CD8-positive, alpha-beta memory T cell (primary cell): ENCODE measurements around the gene NYAP1. TPM values are rescaled to one million over a fixed set of nuclear protein-coding genes. Genes with fewer than 3 reads are reported as not detected.
A peak's percentile ranks its signal among the peaks of the same experiment; 100 is the strongest.

ENCODE experiments used
- CTCF ChIA-PET: fragments of 350-600 bp; sonication (Branson Sonifier 250); formaldehyde crosslinking; loops from one replicate; lab custom pipeline; 2021; ENCODE audit warnings: antibody characterized with exemption; lab: Charles Lee
- POLR2A ChIA-PET: fragments of 350-600 bp; sonication (Branson Sonifier 250); formaldehyde crosslinking; loops from one replicate; lab custom pipeline; 2021; ENCODE audit warnings: antibody characterized with exemption; lab: Charles Lee
- DNase-seq, 5 donors: peaks; one replicate each; pipeline versions ENCODE4 v3.0.0 to v3.0.0-alpha.2; 2020 to 2022; ENCODE audit warnings: mixed read lengths in 1 of 5
- H3K27ac ChIP-seq: one replicate; pipeline ENCODE4 v1.7.0; 2013; ENCODE audit warnings: low read depth, mild to moderate bottlenecking, low read length, moderate library complexity
- H3K27me3 ChIP-seq: 2 replicates; pipeline ENCODE4 v1.7.0; 2013; ENCODE audit warnings: low read length, mild to moderate bottlenecking; ENCODE audit not compliant: insufficient read depth, poor library complexity, severe bottlenecking
- H3K36me3 ChIP-seq: 2 replicates; pipeline ENCODE4 v1.7.0; 2013; ENCODE audit warnings: mild to moderate bottlenecking, low read length, moderate library complexity; ENCODE audit not compliant: insufficient read depth
- H3K4me1 ChIP-seq: 2 replicates; pipeline ENCODE4 v1.7.0; 2013; ENCODE audit warnings: mild to moderate bottlenecking, low read length, moderate library complexity; ENCODE audit not compliant: insufficient read depth
- H3K4me3 ChIP-seq: 2 replicates; pipeline ENCODE4 v1.7.0; 2013; ENCODE audit warnings: mild to moderate bottlenecking, low read length
- H3K9me3 ChIP-seq: 2 replicates; pipeline ENCODE4 v1.7.0; 2013; ENCODE audit warnings: mild to moderate bottlenecking, low read length
- H3K27ac Mint-ChIP-seq, 8 donors: one replicate each; pipeline ENCODE4 v1.8.0; 2020 to 2021; ENCODE audit warnings: mixed read lengths in 8 of 8, mild to moderate bottlenecking in 6 of 8, inconsistent platforms in 3 of 8, moderate library complexity in 3 of 8
- H3K27me3 Mint-ChIP-seq, 2 donors: one replicate each; pipeline ENCODE4 v1.8.0; 2020 to 2021; ENCODE audit warnings: mixed read lengths in 2 of 2, mild to moderate bottlenecking in 1 of 2, moderate library complexity in 1 of 2
- H3K36me3 Mint-ChIP-seq, 3 donors: one replicate each; pipeline ENCODE4 v1.8.0; 2020 to 2021; ENCODE audit warnings: mixed read lengths in 3 of 3, inconsistent platforms in 1 of 3, mild to moderate bottlenecking in 1 of 3
- H3K4me1 Mint-ChIP-seq, 3 donors: one replicate each; pipeline ENCODE4 v1.8.0; 2020 to 2021; ENCODE audit warnings: mixed read lengths in 3 of 3, inconsistent platforms in 1 of 3, mild to moderate bottlenecking in 1 of 3
- H3K4me3 Mint-ChIP-seq, 7 donors: one replicate each; pipeline ENCODE4 v1.8.0; 2020 to 2021; ENCODE audit warnings: mixed read lengths in 7 of 7, mild to moderate bottlenecking in 6 of 7, moderate library complexity in 4 of 7, inconsistent platforms in 2 of 7
- H3K9me3 Mint-ChIP-seq, 5 donors: one replicate each; pipeline ENCODE4 v1.8.0; 2020 to 2022; ENCODE audit warnings: mixed read lengths in 5 of 5, mild to moderate bottlenecking in 3 of 5, moderate library complexity in 2 of 5, inconsistent platforms in 1 of 5
- polyA plus RNA-seq: library from polyadenylated mRNA; unstranded; fragments of 300-500 nt; fragmentation: Illumina TruSeq; gene quantifications from one replicate; pipeline ENCODE4 v1.2.3, GENCODE V29; 2021
- total RNA-seq, 2 experiments: library from RNA; stranded (reverse); gene quantifications; one replicate each; pipeline ENCODE4 v1.2.3, GENCODE V29; 2021

The NYAP1 gene
- total and polyA plus RNA-seq, 3 experiments from 2014 or later = 0.13 to 0.18 TPM; not detected in 1

DNA sequence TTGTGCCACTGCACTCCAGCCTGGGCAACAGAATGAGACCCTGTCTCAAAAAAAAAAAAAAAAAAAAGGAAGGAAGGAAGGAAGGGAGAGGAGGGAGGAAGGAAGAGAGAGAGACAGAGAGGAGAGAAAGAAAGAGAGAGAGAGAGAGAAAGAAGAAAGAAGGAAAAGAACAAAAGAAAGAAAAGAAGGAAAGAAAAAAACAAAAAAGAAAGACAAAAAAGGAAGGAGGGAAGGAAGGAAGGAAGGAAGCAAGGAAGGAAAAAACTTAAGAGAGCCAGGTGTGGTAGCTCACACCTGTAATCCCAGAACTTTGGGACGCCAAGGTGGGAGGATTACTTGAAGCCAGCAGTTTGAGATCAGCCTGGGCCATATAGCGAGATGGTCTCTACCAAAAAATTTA is 18.9 kb upstream of the NYAP1 start:
- H3K27me3 Mint-ChIP-seq = no peaks in the 10 kb centered on the region
- H3K4me1 ChIP-seq = peaks cover 7% of the 10 kb centered on the region
- peak overlapping the region in 2 of 8 donors; percentile 63 to 72 for H3K27ac Mint-ChIP-seq
- ChIA-PET CTCF (interaction anchor here (0.7 to 2.9 kb wide), 7 partner anchors 10 to 99 kb away, joined by 3 to 14 read pairs (median 4); no protein-coding TSS in a partner anchor), POLR2A (interaction anchor here (0.7 to 0.9 kb wide), 3 partner anchors 34 to 205 kb away, joined by 3 to 9 read pairs (median 3); no protein-coding TSS in a partner anchor)
- H3K36me3 ChIP-seq = peaks cover 14% of the 10 kb centered on the region
- no peaks in the 10 kb centered on the region for H3K9me3 ChIP-seq
- H3K4me3 Mint-ChIP-seq = no peak overlapping the region
- no peaks in the 10 kb centered on the region for H3K9me3 Mint-ChIP-seq
- H3K4me3 ChIP-seq = no peak overlapping the region
- peaks cover 3 to 12% (median 6%) of the 10 kb centered on the region in 3 donors for H3K4me1 Mint-ChIP-seq
- no peaks in the 10 kb centered on the region for H3K27me3 ChIP-seq
- no peak for DNase-seq
- H3K27ac ChIP-seq = no peak overlapping the region
- H3K36me3 Mint-ChIP-seq = peaks cover 0 to 58% (median 3%) of the 10 kb centered on the region in 3 donors

DNA sequence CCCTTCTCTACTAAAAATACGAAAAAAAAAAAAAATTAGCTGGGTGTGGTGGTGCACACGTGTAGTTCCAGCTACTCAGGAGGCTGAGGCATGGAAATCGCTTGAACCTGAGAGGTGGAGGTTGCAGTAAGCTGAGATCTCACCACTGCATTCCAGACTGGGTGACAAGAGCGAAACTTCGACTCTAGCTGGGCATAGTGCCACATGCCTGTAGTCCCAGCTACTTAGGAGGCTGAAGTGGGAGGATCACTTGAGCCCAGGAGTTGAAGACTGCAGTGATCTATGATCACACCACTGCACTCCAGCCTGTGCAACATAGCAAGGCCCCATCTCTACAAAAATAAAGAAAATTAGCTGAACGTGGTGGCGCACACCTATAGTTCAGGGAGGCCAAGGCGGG is 18.4 kb upstream of the NYAP1 start:
- Mint-ChIP-seq H3K4me3 (no peak overlapping the region), H3K27ac (peak overlapping the region in 3 of 8 donors; percentile 35 to 83 (median 47)), H3K9me3 (no peaks in the 10 kb centered on the region), H3K4me1 (peaks cover 6 to 17% (median 9%) of the 10 kb centered on the region in 3 donors), H3K27me3 (no peaks in the 10 kb centered on the region), H3K36me3 (peaks cover 0 to 60% (median 3%) of the 10 kb centered on the region in 3 donors)
- H3K36me3 ChIP-seq = peaks cover 14% of the 10 kb centered on the region
- no peak for DNase-seq
- no peak overlapping the region for H3K27ac ChIP-seq
- no peaks in the 10 kb centered on the region for H3K27me3 ChIP-seq
- no peak overlapping the region for H3K4me3 ChIP-seq
- peaks cover 7% of the 10 kb centered on the region for H3K4me1 ChIP-seq
- no peaks in the 10 kb centered on the region for H3K9me3 ChIP-seq
- ChIA-PET CTCF (interaction anchor here (0.7 to 2.9 kb wide), 7 partner anchors 11 to 98 kb away, joined by 3 to 14 read pairs (median 4); partner anchors contain the start of gene TSC22D4), POLR2A (interaction anchor here (0.5 to 1.1 kb wide), 7 partner anchors 11 to 352 kb away, joined by 3 to 9 read pairs (median 3); partner anchors contain the start of gene TSC22D4)

DNA sequence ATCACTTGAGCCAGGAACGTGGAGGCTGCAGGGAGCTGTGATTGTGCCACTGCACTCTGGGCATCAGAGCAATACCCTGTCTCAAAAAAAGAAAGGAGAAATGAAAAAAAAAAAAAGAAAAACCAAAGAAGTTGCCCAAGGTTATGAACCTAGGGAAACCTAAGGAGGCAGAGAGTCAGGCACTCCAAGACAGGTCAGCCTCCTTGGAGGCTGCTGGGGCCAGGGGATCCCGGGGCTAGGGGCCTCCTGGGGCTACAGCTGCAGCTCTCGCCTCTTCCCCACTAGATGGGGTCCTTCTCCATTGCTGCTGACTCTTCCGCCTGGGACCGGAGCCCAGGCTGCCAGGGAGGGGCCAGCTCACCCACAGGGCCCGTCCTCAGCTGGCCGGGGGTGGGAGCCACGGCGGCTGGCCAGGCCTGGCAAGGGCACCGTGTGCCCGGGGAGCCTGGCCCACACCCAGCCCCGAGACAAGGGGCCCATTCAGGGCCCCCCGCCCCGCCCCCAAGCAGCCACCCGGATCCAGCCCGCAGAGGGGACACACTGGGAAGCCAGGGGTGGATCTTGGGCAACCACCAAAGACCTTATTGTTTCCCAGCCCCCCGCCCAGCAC is 17.9 kb upstream of the NYAP1 start:
- CTCF ChIA-PET = interaction anchor here (0.7 to 2.9 kb wide), 7 partner anchors 11 to 98 kb away, joined by 3 to 14 read pairs (median 4); partner anchors contain the start of gene TSC22D4
- Mint-ChIP-seq H3K9me3 (no peaks in the 10 kb centered on the region), H3K36me3 (peaks cover 0 to 59% (median 3%) of the 10 kb centered on the region in 3 donors), H3K4me3 (no peak overlapping the region), H3K27ac (peak overlapping the region in 3 of 8 donors; percentile 35 to 83 (median 47)), H3K4me1 (peaks cover 6 to 22% (median 14%) of the 10 kb centered on the region in 3 donors), H3K27me3 (no peaks in the 10 kb centered on the region)
- DNase-seq = no peak
- Histone ChIP-seq H3K27ac (no peak overlapping the region), H3K27me3 (no peaks in the 10 kb centered on the region), H3K4me1 (peaks cover 7% of the 10 kb centered on the region), H3K9me3 (no peaks in the 10 kb centered on the region), H3K36me3 (peaks cover 14% of the 10 kb centered on the region), H3K4me3 (no peak overlapping the region)
- POLR2A ChIA-PET = interaction anchor here (0.5 to 1.1 kb wide), 6 partner anchors 11 to 352 kb away, joined by 3 to 9 read pairs (median 3); partner anchors contain the start of gene TSC22D4

DNA sequence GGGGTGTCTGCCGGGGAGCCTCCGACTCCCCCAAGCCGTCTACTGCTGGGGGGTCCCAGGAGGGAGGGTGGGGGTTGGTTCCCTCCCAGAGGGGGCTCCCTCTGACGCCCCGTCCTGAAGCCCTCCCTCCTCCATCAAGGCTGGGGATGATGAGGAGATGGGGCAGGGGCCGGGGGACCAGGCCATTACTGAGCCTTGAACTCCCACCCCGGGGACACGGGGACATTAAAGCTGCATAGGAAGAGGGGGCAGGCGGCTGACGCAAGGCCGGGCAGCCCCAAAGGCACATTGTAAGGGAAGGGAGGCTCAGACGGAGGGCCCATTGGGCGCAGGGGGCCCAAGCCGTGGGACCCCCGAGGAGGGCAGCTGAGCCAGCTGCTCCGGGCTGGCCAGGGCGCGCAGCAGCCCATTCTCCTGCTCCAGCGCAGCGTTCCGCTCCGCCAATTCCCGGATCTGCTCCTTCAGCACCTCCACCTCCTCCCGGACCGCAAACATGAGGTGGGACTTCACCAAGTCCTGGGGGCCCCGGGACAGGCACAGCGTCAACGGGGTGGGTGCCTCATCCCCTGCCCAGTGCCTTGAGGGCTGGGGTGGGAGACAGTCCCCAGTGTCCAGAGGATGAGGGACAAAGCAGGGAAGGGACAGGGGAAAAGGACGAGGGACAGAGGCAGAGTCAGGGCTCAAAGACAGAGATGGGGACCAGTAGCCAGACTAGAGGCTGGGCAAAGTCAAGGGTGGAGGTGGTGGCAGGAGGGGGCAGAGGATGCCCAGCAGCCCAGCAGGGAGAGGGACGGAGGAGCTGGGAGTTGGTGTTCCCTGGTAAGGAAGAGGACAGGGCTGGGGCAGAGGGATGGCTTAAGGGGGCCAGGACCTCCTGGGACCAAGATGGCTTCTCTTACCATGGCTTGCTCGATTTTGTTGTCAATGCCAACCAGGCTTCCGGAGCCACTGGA is 16.8 kb upstream of the NYAP1 start:
- ChIA-PET CTCF (interaction anchor here (2.3 to 4.9 kb wide), 3 partner anchors 13 to 93 kb away, joined by 14 to 82 read pairs (median 36); partner anchors contain the start of genes NYAP1 and TSC22D4), POLR2A (no interaction called here)
- Histone ChIP-seq H3K27me3 (no peaks in the 10 kb centered on the region), H3K36me3 (peaks cover 14% of the 10 kb centered on the region), H3K4me3 (no peak overlapping the region), H3K27ac (no peak overlapping the region), H3K9me3 (no peaks in the 10 kb centered on the region), H3K4me1 (peaks cover 7% of the 10 kb centered on the region)
- no peaks in the 10 kb centered on the region for H3K27me3 Mint-ChIP-seq
- peaks cover 8 to 26% (median 15%) of the 10 kb centered on the region in 3 donors for H3K4me1 Mint-ChIP-seq
- peaks cover 0 to 57% (median 2%) of the 10 kb centered on the region in 3 donors for H3K36me3 Mint-ChIP-seq
- no peak overlapping the region for H3K27ac Mint-ChIP-seq
- no peak overlapping the region for H3K4me3 Mint-ChIP-seq
- no peaks in the 10 kb centered on the region for H3K9me3 Mint-ChIP-seq
- no peak for DNase-seq

DNA sequence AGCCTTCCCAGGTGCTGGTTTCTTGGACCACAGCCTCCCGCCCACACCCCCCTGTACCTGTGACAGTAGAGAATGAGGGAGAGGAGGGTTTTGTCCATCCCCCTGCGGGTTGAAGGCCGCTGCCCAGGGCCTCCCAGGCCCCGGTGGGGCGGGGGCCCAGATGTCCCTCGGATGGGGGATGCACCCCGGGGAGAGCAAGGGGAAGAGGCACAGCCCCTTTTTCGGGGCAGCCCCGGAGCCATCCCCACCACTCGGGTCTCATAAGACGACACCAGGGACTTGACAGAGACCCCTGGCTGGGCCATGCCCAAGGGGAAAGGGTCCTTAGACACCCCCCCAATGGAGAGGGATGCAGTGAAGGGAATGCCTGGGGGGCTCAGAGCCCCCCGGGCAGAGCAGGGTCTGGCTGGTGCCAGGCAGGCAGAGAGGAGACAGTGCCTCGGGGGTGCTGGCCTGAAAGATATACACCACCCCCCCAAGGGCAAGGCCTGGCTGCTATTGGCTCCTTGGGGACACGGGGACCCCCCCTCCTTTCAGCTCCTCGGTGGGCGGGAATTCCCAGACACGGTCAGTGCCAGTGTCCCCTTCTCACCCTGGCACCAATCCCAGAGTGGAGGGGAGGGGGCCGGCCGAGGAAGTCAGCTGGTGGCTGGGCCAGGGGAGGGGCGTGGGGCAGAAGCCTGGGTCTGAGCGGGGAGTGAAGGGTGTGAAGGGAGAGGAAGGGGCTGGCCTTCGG is 15.9 kb upstream of the NYAP1 start:
- H3K4me3 ChIP-seq = no peak overlapping the region
- H3K9me3 Mint-ChIP-seq = no peaks in the 10 kb centered on the region
- POLR2A ChIA-PET = interaction anchor here (2.2 kb wide), 1 partner anchor 92 kb away, joined by 13 read pairs; no protein-coding TSS in a partner anchor
- H3K27ac Mint-ChIP-seq = no peak overlapping the region
- DNase-seq = no peak
- CTCF ChIA-PET = interaction anchor here (2.8 to 4.9 kb wide), 6 partner anchors 13 to 118 kb away, joined by 9 to 82 read pairs (median 20); partner anchors contain the start of genes FBXO24, LRCH4, NYAP1 and TSC22D4
- peaks cover 0 to 60% (median 2%) of the 10 kb centered on the region in 3 donors for H3K36me3 Mint-ChIP-seq
- H3K9me3 ChIP-seq = no peaks in the 10 kb centered on the region
- H3K27me3 ChIP-seq = no peaks in the 10 kb centered on the region
- no peak overlapping the region for H3K4me3 Mint-ChIP-seq
- H3K4me1 Mint-ChIP-seq = peaks cover 8 to 30% (median 17%) of the 10 kb centered on the region in 3 donors
- H3K4me1 ChIP-seq = peaks cover 9% of the 10 kb centered on the region
- no peaks in the 10 kb centered on the region for H3K27me3 Mint-ChIP-seq
- no peak overlapping the region for H3K27ac ChIP-seq
- H3K36me3 ChIP-seq = peaks cover 14% of the 10 kb centered on the region

DNA sequence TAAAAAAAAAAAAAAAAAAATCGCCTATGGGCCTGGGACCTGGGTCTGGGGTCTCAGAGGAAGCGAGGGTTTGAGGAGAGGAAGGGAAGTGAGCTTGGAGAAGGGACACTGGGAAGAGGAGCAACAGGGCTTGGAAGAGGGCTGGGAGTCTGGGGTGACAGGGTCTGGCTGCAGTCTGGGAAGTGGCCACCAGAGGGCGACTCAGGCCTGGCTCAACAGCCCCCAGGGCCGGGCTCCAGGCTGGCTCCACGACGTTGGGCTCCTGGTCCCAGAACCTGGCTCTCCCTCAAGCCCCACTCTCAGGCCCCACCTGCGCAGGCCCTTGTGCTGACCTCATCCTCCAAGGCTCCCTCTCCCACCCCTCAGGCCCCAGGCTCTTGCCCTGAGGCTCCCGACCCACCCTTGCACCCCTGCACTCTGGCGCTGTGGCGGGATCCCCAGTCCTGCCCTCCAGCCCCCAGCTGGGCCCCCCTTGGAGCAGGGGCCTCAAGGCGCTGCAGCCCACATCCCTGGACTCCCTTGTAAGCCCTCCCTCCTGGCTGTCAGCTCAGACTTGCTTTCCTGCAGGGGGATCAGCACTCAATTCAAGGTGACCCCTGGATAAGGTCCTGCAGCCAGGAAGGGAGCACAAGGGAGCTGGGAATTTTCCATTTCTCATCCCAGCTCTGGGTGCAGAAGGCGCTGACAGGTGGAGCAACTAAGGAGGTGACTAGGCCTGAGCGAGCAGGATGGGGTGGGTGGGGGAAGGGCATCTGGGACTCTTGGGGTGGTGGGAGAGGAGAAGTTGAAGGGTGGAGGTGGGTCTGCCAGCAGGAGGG is 14.3 kb upstream of the NYAP1 start:
- Mint-ChIP-seq H3K36me3 (peaks cover 0 to 63% (median 2%) of the 10 kb centered on the region in 3 donors), H3K4me3 (no peak overlapping the region), H3K4me1 (peaks cover 17 to 46% (median 31%) of the 10 kb centered on the region in 3 donors), H3K27me3 (no peaks in the 10 kb centered on the region), H3K9me3 (no peaks in the 10 kb centered on the region), H3K27ac (peak overlapping the region in 7 of 8 donors; percentile 64 to 83 (median 70))
- no peaks in the 10 kb centered on the region for H3K27me3 ChIP-seq
- H3K4me3 ChIP-seq = no peak overlapping the region
- DNase-seq = peak; percentile 69 to 86 (median 80)
- CTCF ChIA-PET = interaction anchor here (0.6 to 4.9 kb wide), 31 partner anchors 8 to 381 kb away, joined by 3 to 82 read pairs (median 4); partner anchors contain the start of genes FBXO24, LRCH4, NYAP1 and POP7
- H3K9me3 ChIP-seq = no peaks in the 10 kb centered on the region
- H3K36me3 ChIP-seq = peaks cover 21% of the 10 kb centered on the region
- POLR2A ChIA-PET = interaction anchor here (0.6 to 2.2 kb wide), 7 partner anchors 8 to 90 kb away, joined by 3 to 13 read pairs (median 3); no protein-coding TSS in a partner anchor
- H3K4me1 ChIP-seq = peaks cover 24% of the 10 kb centered on the region
- no peak overlapping the region for H3K27ac ChIP-seq
